ENCODE data around the gene CYP2B6.
"Not testable (repeated sequence)": the region's sequence is repeated elsewhere in the genome, so short reads cannot be mapped to it uniquely, and the experiment has no call there.

CYP2B6 gene

GRCh38 chr19:41029524-41030432 is 38.7 kb downstream of the CYP2B6 start:
- TF ChIP-seq, protein P1, sequence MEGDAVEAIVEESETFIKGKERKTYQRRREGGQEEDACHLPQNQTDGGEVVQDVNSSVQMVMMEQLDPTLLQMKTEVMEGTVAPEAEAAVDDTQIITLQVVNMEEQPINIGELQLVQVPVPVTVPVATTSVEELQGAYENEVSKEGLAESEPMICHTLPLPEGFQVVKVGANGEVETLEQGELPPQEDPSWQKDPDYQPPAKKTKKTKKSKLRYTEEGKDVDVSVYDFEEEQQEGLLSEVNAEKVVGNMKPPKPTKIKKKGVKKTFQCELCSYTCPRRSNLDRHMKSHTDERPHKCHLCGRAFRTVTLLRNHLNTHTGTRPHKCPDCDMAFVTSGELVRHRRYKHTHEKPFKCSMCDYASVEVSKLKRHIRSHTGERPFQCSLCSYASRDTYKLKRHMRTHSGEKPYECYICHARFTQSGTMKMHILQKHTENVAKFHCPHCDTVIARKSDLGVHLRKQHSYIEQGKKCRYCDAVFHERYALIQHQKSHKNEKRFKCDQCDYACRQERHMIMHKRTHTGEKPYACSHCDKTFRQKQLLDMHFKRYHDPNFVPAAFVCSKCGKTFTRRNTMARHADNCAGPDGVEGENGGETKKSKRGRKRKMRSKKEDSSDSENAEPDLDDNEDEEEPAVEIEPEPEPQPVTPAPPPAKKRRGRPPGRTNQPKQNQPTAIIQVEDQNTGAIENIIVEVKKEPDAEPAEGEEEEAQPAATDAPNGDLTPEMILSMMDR (IDR thresholded peaks at IDR 0.05; ENCODE audit: insufficient read depth, missing control alignments), result no peak
- FAIRE-seq, result no peak
- DNase-seq (ENCODE audit: insufficient read length, low spot score), result no peak

DNA sequence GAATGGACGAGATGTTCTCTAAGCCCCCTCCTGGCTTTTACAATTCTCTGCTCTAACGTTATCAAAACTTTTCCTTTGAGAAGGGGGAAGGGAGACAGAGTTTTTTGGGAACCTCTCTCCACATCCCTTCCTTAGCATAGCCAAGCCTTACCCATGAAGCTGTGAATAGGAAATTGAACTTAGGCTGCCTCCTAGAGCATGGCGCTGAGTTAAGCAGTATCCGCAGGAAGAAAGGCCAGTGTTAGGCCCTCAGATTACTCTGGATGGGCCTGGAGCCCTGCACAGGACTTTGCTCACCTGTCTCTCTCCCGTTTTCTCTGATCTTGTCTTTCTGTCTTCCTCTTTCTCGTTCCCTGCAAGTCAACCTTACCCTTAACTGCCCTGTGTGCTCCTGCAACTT is 39.6 kb downstream of the CYP2B6 start:
- no peak for FAIRE-seq
- TF ChIP-seq, protein P1 (IDR thresholded peaks at IDR 0.05; ENCODE audit: insufficient read depth, missing control alignments), result no peak
- no peak for DNase-seq (ENCODE audit: insufficient read length, low spot score)

DNA sequence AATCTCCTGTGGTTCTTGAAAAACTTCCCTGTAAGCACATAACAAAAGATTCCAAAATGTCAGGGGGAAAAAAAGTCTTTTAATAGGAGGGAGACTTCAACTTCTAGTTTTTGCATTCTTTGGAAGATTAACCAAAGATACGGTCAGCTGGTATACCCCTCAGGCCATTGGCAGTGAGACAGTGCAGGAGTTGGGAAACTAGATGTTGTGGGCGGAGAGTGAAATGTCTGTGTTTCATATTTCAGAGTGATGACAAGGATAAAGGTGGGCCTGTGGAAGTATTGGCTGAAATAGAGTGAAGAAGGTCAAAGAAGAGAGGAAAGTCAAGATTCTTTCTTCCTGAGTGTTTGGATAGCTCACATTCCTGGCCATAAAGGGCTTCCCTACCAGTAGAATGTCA is 40.8 kb downstream of the CYP2B6 start:
- no peak for DNase-seq (ENCODE audit: insufficient read length, low spot score)
- no peak for FAIRE-seq

GRCh38 chr19:41033324-41033723 is 42.2 kb downstream of the CYP2B6 start:
- FAIRE-seq; DNase-seq (ENCODE audit: insufficient read length, low spot score): not testable (repeated sequence)

More for the DNA sequence above, 40.8 kb downstream of the CYP2B6 start:
- TF ChIP-seq, protein P1 (IDR thresholded peaks at IDR 0.05; ENCODE audit: insufficient read depth, missing control alignments), result no peak

DNA sequence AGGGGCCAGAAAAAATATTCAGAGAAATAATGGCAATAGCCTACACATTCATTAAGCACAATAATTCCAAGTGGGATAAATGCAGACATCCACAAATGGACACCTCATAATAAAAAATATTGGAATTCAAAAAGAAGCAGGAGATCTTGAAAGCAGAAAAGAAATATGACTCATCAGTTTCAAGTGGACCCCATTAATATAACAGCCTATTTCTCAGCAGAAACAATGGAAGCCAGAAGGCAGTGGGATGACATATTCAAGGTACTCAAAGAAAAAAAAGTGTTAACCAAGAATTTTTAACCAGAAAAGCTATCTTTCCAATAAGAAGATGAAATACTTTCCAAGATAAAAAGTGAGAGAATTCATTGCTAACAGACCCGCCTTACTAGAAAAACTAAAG is 48.7 kb downstream of the CYP2B6 start:
- FAIRE-seq, result no peak
- DNase-seq (ENCODE audit: insufficient read length, low spot score), result no peak
- TF ChIP-seq, protein P1 (IDR thresholded peaks at IDR 0.05; ENCODE audit: insufficient read depth, missing control alignments), result no peak

- not testable (repeated sequence) for FAIRE-seq
Observed at GRCh38 chr19:41045095-41045494, 54.0 kb downstream of the CYP2B6 start.

GRCh38 chr19:41050426-41050825 is 59.3 kb downstream of the CYP2B6 start:
- FAIRE-seq (no peak), DNase-seq (ENCODE audit: insufficient read length, low spot score) (no peak)
- TF ChIP-seq, protein P1 (IDR thresholded peaks at IDR 0.05; ENCODE audit: insufficient read depth, missing control alignments), result no peak

More at GRCh38 chr19:41045095-41045494, 54.0 kb downstream of the CYP2B6 start:
- not testable (repeated sequence) for DNase-seq (ENCODE audit: insufficient read length, low spot score)

GRCh38 chr19:41052162-41052561 is 61.1 kb downstream of the CYP2B6 start:
- FAIRE-seq; DNase-seq (ENCODE audit: insufficient read length, low spot score): not testable (repeated sequence)

DNA sequence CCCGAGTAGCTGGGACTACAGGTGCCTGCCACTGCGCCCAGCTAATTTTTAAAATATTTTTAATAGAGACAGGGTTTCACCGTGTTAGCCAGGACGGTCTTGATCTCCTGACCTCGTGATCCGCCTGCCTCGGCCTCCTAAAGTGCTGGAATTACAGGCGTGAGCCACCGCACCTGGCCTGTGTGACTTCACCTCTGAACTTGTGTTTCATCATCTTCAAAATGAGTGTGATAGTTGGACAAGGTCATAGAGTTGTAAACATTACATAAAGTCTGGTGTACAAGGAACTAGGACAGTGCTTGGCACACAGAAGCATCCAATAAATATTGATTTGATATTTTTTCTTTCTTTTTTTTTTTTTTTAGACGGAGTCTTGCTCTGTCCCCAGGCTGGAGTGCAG is 62.2 kb downstream of the CYP2B6 start:
- DNase-seq (ENCODE audit: insufficient read length, low spot score); FAIRE-seq: not testable (repeated sequence)
